GDM1 (cell line): Measurements from ENCODE around the gene ZMYND8.
"Not testable (repeated sequence)": the region's sequence is repeated elsewhere in the genome, so short reads cannot be mapped to it uniquely, and the experiment has no call there.

Source experiments
- DNase-seq: peaks from one replicate; lab custom pipeline; 2025; lab: John Stamatoyannopoulos, UW

ZMYND8 gene

DNA sequence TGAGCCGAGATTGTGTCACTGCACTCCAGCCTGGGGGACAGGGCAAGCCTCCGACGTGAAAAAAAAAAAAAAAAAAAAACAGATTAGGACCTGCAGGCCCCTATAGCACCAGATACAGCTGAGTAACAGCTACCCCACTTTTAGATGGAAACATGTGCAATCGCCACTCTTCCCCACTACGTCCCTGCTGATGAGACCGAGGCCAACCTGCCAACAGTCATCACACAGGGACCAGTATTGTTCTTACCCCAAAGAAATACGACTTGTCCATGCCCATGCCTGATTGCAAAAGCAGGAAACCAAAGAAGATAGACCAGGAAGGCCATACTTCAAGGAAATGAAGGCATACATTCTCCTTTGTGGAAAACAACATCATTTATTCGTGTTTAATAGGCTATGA lies 45.8 kb downstream of the ZMYND8 start:
- DNase-seq: no peak

- no peak for DNase-seq
These were observed 46.6 kb downstream of the ZMYND8 start for GRCh38 chr20:47309806-47310426.

DNA sequence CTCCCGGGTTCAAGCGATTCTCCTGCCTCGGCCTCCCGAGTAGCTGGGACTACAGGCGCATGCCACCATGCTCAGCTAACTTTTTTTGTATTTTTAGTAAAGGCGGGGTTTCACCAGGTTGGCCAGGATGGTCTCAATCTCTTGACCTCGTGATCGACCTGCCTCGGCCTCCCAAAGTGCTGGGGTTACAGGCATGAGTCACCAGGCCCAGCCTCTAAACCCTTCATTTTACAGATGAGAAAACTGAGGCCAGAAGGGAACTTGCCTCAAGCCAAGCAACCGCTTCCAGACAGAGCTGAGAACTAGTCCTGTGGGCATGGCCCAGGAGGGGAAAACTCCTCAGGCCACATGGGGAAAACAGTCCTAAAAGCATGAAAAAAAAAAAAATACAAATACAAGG lies 47.1 kb downstream of the ZMYND8 start:
- DNase-seq: no peak

GRCh38 chr20:47307569-47307968 lies 48.9 kb downstream of the ZMYND8 start:
- DNase-seq: not testable (repeated sequence)

DNA sequence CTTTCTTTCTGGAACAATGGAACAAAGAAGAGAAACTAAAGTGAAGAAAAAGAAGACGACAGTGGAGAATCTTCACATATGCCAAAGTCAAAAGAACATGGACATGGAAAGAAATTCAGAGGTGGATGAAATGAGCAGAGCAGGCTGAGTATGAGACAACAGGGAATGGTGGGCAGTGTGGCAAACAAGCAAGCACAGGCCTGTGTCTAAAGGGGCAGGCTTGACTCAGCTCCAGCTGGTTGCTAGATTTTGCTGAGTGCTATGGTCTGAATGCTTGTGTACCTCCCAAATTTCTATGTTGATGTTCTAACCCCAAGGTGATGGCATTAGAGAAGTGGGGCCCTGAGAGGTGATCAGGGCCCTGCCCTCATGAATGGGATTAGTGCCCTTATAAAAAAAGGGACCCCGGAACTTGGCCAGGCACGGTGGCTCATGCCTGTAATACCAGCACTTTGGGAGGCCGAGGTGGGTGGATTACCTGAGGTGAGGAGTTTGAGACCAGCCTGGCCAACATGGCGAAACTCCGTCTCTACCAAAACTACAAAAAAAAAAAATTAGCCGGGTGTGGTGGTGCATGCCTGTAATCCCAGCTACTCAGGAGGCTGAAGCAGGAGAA lies 49.6 kb downstream of the ZMYND8 start:
- no peak for DNase-seq

DNA sequence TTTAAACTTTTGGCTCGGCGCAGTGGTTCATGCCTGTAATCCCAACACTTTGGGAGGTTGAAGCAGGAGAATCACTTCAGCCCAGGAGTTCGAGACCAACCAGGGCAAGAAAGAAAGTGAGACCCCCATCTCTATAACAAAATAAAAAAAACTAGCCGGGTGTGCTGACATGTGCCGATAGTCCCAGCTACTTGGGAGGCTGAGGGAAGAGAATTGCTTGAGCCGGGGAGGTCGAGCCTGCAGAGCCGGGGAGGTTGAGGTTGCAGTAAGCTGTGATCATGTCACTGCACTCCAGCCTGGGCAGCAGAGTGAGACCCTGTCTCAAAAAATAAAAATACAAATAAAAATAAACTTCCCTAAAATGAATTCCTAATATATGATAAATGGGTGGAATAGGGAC lies 50.4 kb downstream of the ZMYND8 start:
- no peak for DNase-seq

DNA sequence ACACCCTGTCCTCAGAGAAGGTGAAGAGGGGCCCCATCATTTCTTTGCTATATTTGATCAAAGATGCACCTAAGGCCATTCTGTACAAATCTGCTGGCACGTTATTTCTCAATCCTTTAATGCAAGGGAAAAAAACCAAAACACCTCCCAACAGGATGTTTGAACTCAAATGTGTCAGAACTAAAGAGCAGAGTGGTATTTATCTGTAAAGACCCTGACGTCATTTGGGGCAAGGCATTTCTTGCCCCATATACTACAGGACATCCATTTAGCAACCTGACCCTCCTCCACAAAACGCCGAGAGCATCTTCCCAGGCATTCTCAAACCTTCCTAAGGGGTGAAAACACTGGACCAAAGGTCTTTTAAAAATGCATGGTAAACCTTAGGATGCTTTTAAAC lies 50.8 kb downstream of the ZMYND8 start:
- no peak for DNase-seq

DNA sequence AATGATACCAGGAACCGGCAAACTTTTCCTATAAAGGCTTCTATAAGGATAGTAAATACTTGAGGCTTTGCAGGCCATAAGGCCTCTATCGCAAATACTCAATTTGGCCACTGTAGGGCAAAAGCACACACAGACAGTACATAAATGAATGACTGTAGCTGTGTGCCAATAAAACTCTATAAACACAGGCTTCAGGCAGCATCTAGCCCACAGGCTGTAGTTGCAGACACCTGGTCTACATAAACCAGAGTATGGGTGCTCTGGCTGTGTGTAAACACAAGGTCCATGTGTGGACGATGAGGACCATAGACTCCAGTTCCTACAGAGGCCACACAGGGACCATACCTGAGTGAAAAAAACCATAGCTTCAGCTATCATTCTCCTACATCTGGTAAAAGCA lies 52.2 kb downstream of the ZMYND8 start:
- DNase-seq: no peak

- no peak for DNase-seq
These were observed 52.8 kb downstream of the ZMYND8 start for GRCh38 chr20:47303736-47304135.

DNA sequence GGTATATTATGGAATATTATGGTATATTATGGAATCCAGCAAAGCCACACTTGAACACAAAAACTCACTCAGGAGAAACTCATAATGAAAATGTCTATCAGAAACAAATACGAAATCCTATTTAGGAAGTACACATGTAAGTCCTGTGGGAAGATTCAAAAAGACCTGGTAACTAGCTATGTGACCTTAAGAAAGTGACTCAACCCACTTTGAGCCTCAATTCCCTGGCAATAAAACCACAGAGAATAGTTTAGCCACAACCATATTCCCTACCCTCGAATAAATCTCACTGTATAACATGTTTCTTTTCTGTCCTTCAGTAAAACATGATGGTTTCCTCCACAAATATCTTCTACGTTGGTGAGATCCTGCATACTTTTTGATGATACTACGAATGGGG lies 56.4 kb downstream of the ZMYND8 start:
- DNase-seq: no peak

- DNase-seq: no peak
These were observed 57.9 kb downstream of the ZMYND8 start for GRCh38 chr20:47298624-47299023.

- no peak for DNase-seq
These were observed 58.8 kb downstream of the ZMYND8 start for GRCh38 chr20:47297746-47298145.

GRCh38 chr20:47296950-47297349 lies 59.5 kb downstream of the ZMYND8 start:
- DNase-seq: no peak

DNA sequence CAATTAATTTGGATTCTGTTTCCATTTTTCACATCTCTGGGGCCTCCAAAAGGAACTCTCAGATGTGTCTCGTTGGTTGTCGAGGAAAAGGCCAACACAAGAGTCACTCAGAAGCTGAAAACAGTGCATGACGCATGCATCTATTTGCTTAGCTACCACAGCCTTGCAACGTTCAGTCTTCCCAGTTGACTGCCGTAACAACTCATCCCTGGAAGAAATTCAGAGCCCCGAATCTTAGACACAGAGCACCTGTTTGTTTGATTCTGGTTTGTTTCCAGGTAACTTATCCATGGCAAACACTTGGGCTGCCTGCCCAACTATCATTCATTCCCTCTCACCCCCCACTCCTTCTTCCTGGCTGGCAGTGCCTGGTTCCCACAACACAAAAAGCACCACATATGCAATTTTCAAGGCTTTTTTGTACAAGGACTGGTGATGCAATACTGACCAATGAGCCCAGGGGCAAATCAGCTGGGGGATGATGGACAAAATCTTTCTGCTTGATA lies 60.5 kb downstream of the ZMYND8 start:
- no peak for DNase-seq

DNA sequence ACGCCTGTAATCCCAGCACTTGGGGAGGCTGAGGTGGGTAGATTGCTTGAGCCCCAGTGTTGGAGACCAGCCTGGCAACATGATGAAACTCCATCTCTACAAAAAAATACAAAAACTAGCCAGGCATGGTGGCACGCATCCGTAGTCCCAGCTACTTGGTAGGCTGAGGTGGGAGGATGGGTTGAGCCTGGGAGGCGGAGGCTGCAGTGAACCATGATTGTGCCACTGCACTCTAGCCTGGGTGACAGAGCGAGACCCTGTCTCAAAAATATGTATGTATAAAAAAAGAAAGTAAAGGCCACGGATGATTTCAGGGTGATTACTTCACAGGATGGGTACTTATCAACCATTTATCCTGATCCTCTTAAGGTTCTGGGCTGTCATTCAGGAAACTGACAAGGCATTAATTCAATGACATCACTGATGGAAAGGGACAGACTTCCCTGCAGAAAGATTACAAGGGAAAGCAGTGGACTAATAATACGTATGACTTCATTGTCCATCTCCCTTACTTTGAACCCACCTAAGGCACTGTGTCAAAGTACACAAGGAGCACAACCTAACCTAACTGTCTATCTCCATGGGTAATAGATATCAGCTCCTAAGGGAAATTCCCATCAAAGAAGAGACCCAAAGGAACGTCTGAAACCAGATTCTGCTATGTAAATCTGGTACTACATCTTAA lies 61.2 kb downstream of the ZMYND8 start:
- no peak for DNase-seq

- no peak for DNase-seq
These were observed 62.9 kb downstream of the ZMYND8 start for GRCh38 chr20:47293631-47294030.

DNA sequence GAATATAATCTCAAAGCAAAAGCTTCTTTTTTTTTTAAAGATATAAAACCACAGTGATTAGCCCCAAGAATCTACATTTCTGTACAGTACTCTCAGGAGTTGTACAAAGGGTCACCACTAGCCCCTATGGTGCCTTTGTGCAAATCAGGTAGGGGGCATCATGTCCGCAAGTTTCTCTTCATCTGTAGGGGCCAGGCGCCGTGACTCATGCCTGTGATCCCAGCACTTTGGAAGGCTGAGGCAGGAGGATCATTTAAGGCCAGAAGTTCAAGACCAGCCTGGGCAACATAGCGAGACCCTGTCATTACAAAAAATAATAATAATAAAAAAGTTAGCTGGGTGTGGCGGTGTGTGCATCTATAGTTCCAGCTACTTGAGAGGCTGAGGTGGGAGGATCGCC lies 63.9 kb downstream of the ZMYND8 start:
- no peak for DNase-seq

DNA sequence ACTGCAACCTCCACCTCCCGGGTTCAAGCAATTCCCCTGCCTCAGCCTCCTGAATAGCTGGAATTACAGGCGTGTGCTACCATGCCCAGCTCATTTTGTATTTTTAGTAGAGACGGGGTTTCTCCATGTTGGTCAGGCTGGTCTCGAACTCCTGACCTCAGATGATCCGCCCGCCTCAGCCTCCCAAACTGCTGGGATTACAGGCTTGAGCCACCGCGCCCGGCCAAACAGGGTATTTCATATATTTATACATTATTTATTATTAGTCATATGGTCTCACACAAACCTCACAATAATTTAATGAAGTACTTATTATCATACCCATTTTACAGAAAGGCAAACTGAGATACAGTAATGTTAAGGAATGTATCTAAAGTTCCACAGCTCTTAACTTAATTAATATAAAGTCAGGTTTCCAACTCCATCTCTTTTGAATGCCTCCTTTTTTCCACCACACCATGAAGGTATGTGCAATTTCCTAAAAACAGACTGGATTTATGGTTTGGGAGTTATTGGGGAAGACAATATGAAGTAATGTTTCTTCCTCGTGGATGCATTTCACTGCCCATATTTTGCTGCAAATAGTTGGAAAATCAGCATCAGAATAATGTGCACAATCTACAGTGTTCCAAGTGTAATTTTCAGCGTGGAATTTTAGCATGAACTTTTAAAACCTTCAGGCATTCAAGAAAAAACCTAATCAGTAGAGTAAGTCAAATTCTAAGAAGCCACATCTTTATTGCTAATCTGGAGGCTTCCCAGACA lies 65.7 kb downstream of the ZMYND8 start:
- DNase-seq: no peak

- no peak for DNase-seq
These were observed 66.5 kb downstream of the ZMYND8 start for GRCh38 chr20:47290008-47290407.

DNA sequence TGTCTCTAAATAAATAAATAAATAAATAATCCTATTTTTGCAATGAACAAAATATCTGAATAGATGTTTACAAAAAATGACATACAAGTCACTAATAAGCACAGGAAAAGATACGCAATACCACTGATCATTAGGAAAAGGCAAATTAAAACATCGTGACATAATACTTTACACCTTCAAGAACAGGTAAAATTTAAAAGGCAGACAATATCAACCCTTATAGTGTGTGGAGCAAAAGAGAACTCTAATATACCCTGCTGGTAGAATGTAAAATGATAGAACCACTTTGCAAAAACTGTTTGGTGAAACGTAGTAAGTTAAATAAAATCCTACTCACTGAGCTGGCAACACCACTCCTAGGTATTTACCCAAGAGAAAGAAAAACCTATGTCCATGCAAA lies 67.4 kb downstream of the ZMYND8 start:
- DNase-seq: no peak

- DNase-seq: not testable (repeated sequence)
These were observed 68.0 kb downstream of the ZMYND8 start for GRCh38 chr20:47288530-47288929.

- no peak for DNase-seq
These were observed 68.8 kb downstream of the ZMYND8 start for GRCh38 chr20:47287609-47288144.
